Left lung (tissue), 10 donors: ENCODE measurements around the gene TFDP1. TPM values are rescaled to one million over a fixed set of nuclear protein-coding genes. Genes with fewer than 3 reads are reported as not detected.

ENCODE experiments used
- ATAC-seq: fragments of 200-7000 bp; cut with Tn5 transposase; one replicate; pipeline ENCODE4 v1.9.1; 2020; ENCODE audit warnings: moderate library complexity
- DNase-seq, 4 donors: peaks; one replicate each; pipeline ENCODE4 v3.0.0-alpha.2; 2013 to 2020
- H3K27ac ChIP-seq, 2 donors: fragments of 200-600 bp; sonication (generic) in 1 of 2; one replicate each; pipeline versions ENCODE4 v1.5.0 to v1.8.0; 2020 to 2021
- H3K27me3 ChIP-seq, 2 donors: fragments of 200-600 bp; sonication (generic) in 1 of 2; one replicate each; pipeline versions ENCODE4 v1.5.0 to v1.8.0; 2020 to 2021
- H3K36me3 ChIP-seq, 2 donors: fragments of 200-600 bp; sonication (generic) in 1 of 2; one replicate each; pipeline versions ENCODE4 v1.5.0 to v1.8.0; 2020 to 2021
- H3K4me1 ChIP-seq, 2 donors: fragments of 200-600 bp; one replicate each; pipeline ENCODE4 v1.8.0; 2021
- H3K4me3 ChIP-seq, 2 donors: fragments of 200-600 bp; sonication (generic) in 1 of 2; one replicate each; pipeline versions ENCODE4 v1.5.0 to v1.8.0; 2020 to 2021; ENCODE audit warnings: mild to moderate bottlenecking in 1 of 2
- H3K9me3 ChIP-seq, 2 donors: fragments of 200-600 bp; sonication (generic) in 1 of 2; one replicate each; pipeline versions ENCODE4 v1.5.0 to v1.8.0; 2020 to 2021
- CTCF ChIP-seq, 2 donors: fragments of 200-600 bp; sonication (generic) in 1 of 2; IDR thresholded peaks; one replicate each; pipeline versions ENCODE4 v1.5.0 to v1.8.0; 2021; ENCODE audit warnings: antibody characterized with exemption in 2 of 2
- intact Hi-C, 2 donors: fragments of 100-400 bp; cut with DNase I; formaldehyde crosslinking; loops; one replicate each; pipeline versions ENCODE4 v1.11.2 to v1.14.2; 2022
- polyA plus RNA-seq, 6 donors: library from polyadenylated mRNA; unstranded; fragments of 120-200 nt; gene quantifications; one replicate each; pipeline ENCODE4 v1.2.1, GENCODE V29; 2013; ENCODE audit not compliant: insufficient read length in 6 of 6
- total RNA-seq, 2 donors: library from RNA; stranded (reverse); fragmentation: NEBNext Ultra II Directional; extraction: Animal tissue kit (Norgen Biotek cat#: 25700); gene quantifications; one replicate each; pipeline ENCODE4 v1.2.1, GENCODE V29; 2021
- donor health status: DM: no; HTN: yes; CAD: no.
- donor health status: DM: no; HTN: no; CAD: no.

The TFDP1 gene
- total and polyA plus RNA-seq, 8 donors = 48.8 to 99.5 (median 81.7) TPM

DNA sequence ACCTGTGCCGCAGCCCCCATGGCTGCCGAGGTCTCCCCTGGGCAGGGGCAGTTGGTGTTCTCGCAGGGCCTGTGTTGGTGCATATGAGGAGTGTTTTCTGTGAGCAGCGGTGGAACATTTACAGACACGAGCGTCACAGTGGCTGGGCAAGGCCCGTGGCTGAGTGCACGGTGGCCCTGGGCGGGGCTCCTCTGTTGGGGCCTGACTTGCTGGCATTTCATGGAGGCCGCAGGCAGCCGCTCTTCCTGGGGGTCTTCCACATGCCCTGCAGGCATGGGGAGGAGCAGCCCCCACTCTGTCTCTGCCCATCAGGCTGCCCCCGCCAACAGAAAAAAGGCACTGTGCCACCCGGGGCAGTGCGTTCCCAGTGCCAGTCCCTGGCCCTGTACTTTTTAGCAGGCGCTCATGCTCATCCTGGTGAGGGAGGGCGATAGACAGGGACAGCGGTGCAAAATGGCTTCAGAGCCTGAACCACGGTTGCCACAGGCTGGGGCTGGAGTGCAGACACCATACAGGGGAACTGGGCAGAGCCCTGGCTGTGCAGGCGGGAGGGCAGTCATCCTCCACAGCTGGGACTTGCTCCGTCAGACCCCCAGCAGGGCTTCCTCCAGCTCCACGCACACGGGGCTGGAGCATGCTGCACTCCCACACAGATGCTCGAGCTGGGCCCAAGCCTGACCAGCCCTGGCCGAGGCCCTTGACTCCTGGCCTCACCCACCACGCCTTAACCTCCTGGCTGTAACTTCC is 23.5 kb downstream of the TFDP1 start:
- ATAC-seq (no peak), DNase-seq (peak in 1 of 4 donors; percentile 81)
- Histone ChIP-seq H3K36me3 (peaks cover 0 to 51% of the 10 kb centered on the region in 2 donors), H3K9me3 (no peaks in the 10 kb centered on the region), H3K4me1 (peaks cover 0 to 28% of the 10 kb centered on the region in 2 donors), H3K27ac (peak overlapping the region in 1 of 2 donors; percentile 86), H3K4me3 (no peak overlapping the region), H3K27me3 (no peaks in the 10 kb centered on the region)
- no peak for TF ChIP-seq CTCF (IDR thresholded peaks at IDR 0.05)
- intact Hi-C loops = no loop called here

DNA sequence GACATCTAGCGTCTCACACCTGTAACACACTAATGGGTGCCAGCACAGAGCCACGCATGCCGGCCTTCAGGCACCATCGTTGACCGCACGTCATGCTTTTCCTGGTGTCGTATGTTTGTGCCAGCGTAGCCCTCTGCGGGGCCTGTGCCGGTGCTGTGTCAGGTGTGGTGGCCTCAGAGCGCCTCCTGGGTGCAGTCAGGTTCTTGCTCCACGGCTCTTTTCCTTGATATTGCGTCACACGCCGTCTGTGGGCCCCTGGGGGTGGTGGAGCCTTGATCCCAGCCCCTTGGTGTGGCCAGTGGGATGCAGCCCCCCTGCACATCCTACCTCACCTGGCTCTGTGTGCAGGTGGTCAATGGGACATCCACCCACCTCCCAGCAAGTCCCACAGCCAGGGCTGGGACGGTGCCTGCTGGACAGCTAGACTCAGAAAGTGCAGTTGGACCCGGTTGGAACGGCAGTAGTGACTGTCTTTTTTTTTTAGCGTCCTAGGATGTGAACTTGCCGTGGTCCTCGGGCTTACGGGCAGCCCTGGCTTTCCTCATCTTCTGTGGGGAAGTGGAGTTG is 24.5 kb downstream of the TFDP1 start:
- ATAC-seq (no peak), DNase-seq (peak in 1 of 4 donors; percentile 72)
- no peaks in the 10 kb centered on the region for H3K9me3 ChIP-seq

GRCh38 chr13:113609616-113610015 is 25.1 kb downstream of the TFDP1 start:
- Histone ChIP-seq H3K36me3 (peaks cover 0 to 56% of the 10 kb centered on the region in 2 donors), H3K4me3 (no peak overlapping the region), H3K27me3 (no peaks in the 10 kb centered on the region), H3K9me3 (no peaks in the 10 kb centered on the region), H3K4me1 (peaks cover 0 to 31% of the 10 kb centered on the region in 2 donors), H3K27ac (no peak overlapping the region)
- TF ChIP-seq CTCF (IDR thresholded peaks at IDR 0.05) = no peak
- peak in 1 of 4 donors; percentile 73 for DNase-seq
- no peak for ATAC-seq
- intact Hi-C loops = no loop called here

More for the DNA sequence above, 24.5 kb downstream of the TFDP1 start:
- no peak for TF ChIP-seq CTCF (IDR thresholded peaks at IDR 0.05)
- peaks cover 0 to 52% of the 10 kb centered on the region in 2 donors for H3K36me3 ChIP-seq
- H3K27ac ChIP-seq = peak overlapping the region in 1 of 2 donors; percentile 86
- no peaks in the 10 kb centered on the region for H3K27me3 ChIP-seq
- no peak overlapping the region for H3K4me3 ChIP-seq
- peaks cover 0 to 28% of the 10 kb centered on the region in 2 donors for H3K4me1 ChIP-seq
- intact Hi-C loops = no loop called here

GRCh38 chr13:113610266-113610665 is 25.7 kb downstream of the TFDP1 start:
- Histone ChIP-seq H3K9me3 (no peaks in the 10 kb centered on the region), H3K4me3 (no peak overlapping the region), H3K27ac (no peak overlapping the region), H3K36me3 (peaks cover 0 to 58% of the 10 kb centered on the region in 2 donors), H3K4me1 (peaks cover 0 to 36% of the 10 kb centered on the region in 2 donors), H3K27me3 (no peaks in the 10 kb centered on the region)
- intact Hi-C loops = no loop called here
- DNase-seq (peak in 1 of 4 donors; percentile 62), ATAC-seq (no peak)
- TF ChIP-seq CTCF (IDR thresholded peaks at IDR 0.05) = no peak

DNA sequence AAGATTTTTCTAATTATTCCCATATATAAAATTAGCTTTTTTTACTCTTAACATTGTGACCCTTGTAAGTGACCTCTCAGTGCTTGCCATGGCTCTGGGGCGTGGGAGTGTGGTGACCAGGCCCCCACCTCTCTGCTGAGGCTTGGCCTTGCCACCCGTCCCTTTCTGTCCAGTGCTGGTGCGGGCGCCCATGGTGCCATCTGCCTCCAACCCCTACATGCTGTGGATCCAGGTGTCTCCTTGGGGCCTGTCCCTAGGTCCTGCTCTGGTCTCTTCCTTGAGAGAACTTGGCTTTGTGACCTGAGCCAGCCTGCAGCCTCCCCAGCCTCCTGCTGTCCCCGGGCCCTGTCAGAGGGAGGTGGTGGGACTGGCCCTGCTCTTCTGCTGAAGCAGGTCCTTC is 27.4 kb downstream of the TFDP1 start:
- peak in 1 of 4 donors; percentile 47 for DNase-seq
- H3K36me3 ChIP-seq = peaks cover 0 to 48% of the 10 kb centered on the region in 2 donors
- no peak for ATAC-seq
- no peak overlapping the region for H3K27ac ChIP-seq
- H3K27me3 ChIP-seq = no peaks in the 10 kb centered on the region
- intact Hi-C loops = no loop called here
- H3K4me3 ChIP-seq = no peak overlapping the region
- no peaks in the 10 kb centered on the region for H3K9me3 ChIP-seq
- no peak for TF ChIP-seq CTCF (IDR thresholded peaks at IDR 0.05)
- H3K4me1 ChIP-seq = peaks cover 0 to 43% of the 10 kb centered on the region in 2 donors
